NCI-H2081 (cell line): ENCODE measurements around the gene SLX4.

Source experiments
- DNase-seq, 2 experiments: peaks; one replicate each; lab custom pipeline; 2025; lab: John Stamatoyannopoulos, UW

The SLX4 gene

DNA sequence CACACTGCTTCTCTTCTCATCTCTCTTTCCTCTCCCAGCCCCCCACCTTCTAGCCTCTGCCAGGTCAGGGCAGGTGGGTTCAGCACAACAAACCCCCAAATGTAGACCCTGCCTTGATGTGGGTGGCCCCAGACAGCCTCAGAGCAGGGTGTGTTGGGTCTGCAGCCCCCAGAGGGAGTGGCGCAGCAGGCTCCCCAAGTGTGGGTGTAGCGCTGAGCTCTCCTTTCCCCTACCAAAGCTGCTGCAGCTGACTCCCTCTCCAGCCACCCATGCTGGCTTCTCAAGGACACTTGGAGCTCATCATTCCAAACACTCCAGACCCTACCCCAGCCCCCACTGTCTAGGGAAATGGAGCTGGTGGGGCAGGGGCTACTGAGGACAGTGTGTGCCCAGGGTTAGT, 61.5 kb downstream of the SLX4 start:
- DNase-seq = no peak

DNA sequence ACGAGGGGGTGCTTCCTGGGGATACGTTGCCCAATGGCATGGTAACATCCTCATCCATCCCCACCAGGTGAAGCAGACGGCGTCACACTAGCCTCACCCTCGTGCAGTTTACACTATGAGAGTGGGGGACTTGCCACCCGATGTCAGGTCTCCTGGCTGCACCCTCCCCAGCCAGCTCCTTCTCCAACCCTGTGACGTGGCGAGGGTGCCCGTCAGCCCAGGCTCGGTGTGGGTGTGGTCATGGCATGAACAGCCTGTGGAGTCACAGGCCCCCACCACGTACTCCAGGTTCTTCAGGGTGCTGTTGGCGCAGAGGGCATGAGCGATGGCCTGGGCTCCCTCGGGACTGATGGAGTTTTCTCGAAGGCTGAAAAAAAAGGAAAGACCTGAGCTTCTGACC, 62.5 kb downstream of the SLX4 start:
- no peak for DNase-seq

DNA sequence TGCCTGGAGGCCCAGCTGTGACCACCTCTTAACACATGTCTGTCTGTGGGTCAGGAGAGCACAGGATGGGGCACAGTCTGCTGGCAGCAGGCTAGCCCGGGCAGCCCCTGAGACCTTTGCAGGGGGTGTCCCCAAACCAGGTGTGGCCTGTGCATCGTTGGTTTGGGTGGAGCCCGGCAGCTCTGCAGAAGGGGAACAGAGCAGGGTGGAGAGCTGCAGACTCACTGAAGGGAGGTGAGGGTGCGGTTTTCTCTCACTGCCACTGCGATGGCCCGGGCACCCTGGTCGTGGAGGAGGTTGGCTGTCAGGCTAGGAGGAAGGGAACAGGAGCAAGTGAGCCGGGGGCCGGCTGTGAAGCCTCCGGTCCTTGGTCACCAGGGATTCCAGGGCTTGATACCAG, 63.0 kb downstream of the SLX4 start:
- no peak for DNase-seq

DNA sequence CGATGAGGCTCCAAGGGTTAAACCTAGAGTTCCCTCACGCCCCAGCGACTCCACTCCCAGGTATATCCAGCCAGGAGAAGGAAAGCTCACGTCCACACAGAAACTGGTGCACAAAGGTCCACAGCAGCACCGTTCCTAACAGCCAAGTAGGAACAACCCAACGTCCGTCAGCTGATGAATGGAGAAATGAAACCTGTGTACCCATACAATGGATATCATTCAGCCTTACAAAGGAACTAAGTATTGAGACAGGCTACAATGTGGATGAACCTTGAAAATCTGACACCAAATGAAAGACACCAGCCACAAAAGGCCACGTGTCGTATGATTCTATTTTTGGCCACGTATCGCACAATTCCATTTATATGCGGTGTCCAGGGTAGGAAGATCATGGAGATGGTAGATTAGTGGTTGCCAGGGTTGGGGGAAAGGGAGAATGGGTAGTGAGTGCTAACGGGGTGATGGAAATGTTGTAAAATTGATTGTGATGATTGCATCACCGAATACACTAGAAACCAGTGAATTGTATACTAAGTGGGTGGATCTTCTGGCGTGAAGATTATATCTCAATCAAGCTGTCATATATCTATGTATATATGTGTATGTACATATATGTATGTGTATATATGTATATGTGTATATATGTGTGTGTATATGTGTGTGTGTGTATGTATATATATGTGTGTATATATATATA, 64.3 kb downstream of the SLX4 start:
- no peak for DNase-seq

DNA sequence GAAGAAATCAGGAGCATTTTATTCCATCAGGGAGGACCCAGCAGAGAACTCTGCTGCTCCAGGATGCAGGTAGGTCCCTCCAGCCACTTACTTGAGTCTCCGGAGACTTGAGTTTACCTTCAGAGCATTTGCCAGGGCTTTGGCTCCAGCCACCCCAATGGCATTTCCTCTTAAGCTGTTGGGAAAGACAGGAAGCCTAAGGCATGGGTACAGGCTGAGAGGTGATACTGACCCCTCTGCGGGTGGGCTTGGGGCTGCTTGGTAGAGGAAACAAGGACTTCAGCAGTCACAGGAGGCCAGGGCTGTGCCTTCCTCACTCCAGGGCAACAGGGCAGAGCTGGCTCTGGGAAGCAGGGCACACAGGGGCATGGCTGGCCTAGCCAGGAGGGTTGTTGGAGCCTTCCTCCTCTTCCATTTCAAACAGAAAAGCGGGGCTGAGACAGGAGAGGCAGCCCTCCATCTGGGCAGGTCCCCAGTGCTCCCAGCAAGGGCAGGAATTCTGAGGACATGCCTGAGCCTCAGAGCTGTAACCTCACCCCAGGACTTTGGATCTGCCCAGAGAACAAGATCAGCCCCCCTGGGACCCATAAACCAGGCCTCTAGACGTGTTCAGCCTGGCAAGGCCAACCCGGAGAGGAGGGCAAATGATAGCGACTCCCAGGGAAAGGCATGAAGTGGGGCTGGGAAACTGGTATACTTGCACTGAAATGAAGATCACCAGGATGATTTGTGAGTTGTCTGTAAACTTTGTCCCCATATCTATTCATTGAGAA, 68.6 kb downstream of the SLX4 start:
- DNase-seq = no peak

- no peak for DNase-seq
These were observed 69.8 kb downstream of the SLX4 start for GRCh38 chr16:3541527-3542155.

DNA sequence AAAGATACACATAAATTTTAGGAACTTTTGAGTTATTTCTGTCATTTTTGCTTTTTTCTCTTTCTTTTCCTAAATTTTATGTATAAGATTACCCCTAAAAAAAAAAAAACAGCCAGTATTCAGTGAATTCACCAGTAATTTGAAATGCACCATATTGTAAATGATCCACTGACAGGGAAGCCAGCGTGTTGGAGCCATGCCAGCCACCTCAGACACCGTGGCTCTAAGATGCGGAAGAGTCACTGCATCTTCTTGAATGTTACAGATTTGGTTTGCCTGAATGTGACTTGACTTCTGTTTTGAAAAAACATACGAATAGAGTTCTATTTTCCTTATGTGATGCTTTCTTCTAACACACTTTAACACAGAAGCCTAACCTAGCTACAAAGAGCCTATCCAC, 73.2 kb downstream of the SLX4 start:
- DNase-seq = no peak

DNA sequence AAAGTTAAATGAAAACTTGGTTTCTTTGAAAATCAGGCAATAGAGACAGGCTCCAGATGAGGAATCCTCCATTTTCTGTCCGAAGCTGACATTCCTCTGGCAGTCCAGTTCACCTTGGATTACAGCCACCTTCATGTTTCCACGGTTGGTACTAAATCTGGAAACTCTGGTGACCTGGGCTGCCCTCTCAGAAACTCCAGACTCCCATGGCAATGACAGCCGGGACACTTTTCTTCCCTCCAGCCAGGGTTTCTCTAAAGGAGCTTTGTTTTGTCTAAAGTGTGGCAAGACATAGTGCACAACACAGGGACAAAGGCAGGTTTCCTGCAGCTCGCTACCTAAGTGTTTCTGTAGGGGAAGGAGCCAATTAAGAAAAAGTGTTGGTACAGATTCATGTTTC, 74.6 kb downstream of the SLX4 start:
- no peak for DNase-seq

DNA sequence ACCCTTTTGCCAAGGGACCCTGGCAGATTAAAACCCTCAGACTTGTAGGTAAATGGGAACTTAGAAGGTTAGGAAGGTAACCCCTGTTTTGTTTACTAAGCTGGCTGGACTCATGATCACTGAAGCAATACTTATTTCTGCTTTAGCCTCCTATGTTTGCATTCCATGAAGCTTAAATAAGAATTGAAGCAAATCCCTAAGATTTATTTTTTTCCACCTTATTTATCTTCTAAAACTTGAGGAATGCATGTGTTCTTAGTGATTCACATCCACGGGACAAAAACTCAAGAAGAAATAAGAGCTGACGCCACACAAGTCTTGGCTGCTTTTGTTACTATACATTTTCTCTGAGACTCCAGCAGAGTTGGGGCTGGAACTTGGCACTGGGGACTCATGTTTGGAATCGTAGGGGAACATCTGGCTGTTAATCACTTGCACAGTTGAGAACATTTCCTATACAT, 75.1 kb downstream of the SLX4 start:
- no peak for DNase-seq

GRCh38 chr16:3534126-3534525, 77.3 kb downstream of the SLX4 start:
- no peak for DNase-seq

GRCh38 chr16:3532741-3533140, 78.7 kb downstream of the SLX4 start:
- DNase-seq = no peak
